Measurements from ENCODE around the gene LRRC25.
"Not testable (repeated sequence)": the region's sequence is repeated elsewhere in the genome, so short reads cannot be mapped to it uniquely, and the experiment has no call there.

LRRC25 gene

DNA sequence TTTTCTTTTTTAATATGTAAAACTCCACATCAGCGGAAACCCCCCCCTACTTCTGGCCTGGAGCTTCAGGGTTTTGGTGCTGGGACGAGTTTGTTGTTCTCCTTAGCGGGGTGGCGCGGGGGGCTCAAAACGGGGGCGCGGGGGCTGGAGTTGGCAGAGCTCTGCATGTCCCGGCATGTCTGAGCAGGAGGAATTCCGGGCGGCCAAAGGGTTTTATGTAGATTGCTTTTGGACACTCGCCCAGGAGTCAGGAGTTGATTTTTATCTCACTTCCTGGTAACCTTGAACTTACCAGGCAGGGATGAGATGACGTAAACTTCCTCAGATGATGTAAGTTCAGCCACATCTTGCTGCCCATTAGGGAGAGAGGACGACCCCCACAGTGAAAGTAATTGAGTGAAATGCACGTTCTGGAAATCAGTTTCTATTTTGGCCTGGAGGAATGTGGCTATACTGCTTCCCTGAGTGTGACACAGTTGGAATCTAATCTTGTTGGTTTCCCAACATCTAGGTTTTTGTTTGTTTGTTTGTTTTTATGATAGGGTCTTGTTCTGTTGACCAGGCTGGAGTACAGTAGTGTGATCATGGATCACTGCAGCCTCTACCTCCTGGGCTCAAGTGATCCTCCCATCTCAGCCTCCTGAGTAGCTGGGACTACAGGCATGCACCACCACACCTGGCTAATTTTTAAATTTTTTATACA lies 32.4 kb downstream of the LRRC25 start:
- ATAC-seq (replicated peaks; ENCODE audit: extremely low read depth, poor library complexity, severe bottlenecking), result no peak
- DNase-seq (ENCODE audit: low spot score in 2 of 2), result no peak

DNA sequence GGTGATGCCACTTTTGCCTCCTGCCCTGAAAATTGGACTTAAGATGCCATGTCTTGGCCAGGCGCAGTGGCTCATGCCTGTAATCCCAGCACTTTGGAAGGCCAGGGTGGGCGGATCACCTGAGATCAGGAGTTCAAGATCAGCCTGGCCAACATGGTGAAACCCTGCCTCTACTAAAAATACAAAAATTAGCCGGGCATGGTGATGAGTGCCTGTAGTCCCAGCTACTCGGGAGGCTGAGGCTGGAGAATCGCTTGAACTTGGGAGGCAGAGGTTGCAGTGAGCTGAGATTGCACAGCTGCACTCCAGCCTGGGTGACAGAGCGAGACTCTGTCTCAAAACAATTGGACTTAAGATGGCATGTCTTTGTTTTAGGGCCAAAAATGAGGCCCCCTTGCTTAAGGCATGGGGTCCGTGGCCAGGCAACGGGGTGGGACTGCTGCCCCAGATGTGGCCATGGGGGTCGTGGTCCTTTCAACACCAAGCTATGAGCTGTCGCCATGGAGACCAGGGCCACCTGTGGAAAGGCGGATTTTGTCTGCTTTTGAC lies 33.1 kb downstream of the LRRC25 start:
- not testable (repeated sequence) for H3K27ac Mint-ChIP-seq (ENCODE audit: low read depth); H3K9me3 Mint-ChIP-seq; DNase-seq (ENCODE audit: low spot score in 2 of 2); H3K4me3 Mint-ChIP-seq; ATAC-seq (replicated peaks; ENCODE audit: extremely low read depth, poor library complexity, severe bottlenecking); H3K4me1 Mint-ChIP-seq; H3K27me3 Mint-ChIP-seq
- H3K36me3 Mint-ChIP-seq (ENCODE audit: insufficient read depth), result peaks cover 28% of the 10 kb centered on the region

More for the DNA sequence above, 32.4 kb downstream of the LRRC25 start:
- H3K36me3 Mint-ChIP-seq (ENCODE audit: insufficient read depth), result peaks cover 22% of the 10 kb centered on the region
- H3K27me3 Mint-ChIP-seq, result no peaks in the 10 kb centered on the region
- H3K4me3 Mint-ChIP-seq, result no peak overlapping the region
- H3K27ac Mint-ChIP-seq (ENCODE audit: low read depth), result no peak overlapping the region
- no peaks in the 10 kb centered on the region for H3K9me3 Mint-ChIP-seq
- peaks cover 4% of the 10 kb centered on the region for H3K4me1 Mint-ChIP-seq

DNA sequence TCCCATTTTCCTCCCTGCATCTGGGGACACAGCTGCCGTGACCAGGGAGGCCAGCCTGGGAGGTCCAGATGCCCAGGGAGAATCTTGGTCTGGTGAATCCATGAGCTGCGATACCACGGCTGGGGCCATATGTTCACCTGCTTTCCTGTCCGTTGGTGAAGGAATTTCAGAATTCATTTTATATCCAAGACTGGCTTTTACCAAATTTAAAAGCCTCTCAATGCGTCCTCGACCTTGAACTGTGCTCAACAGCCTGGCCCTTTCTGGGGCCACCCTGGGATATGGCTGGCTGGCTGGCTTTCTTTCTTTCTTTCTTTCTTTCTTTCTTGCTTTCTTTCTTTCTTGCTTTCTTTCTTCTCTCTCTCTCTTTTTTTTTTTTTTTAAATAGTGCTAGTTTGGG lies 33.6 kb downstream of the LRRC25 start:
- Mint-ChIP-seq H3K4me3 (no peak overlapping the region), H3K4me1 (peaks cover 4% of the 10 kb centered on the region), H3K27me3 (no peaks in the 10 kb centered on the region), H3K36me3 (ENCODE audit: insufficient read depth) (peaks cover 31% of the 10 kb centered on the region), H3K27ac (ENCODE audit: low read depth) (no peak overlapping the region), H3K9me3 (no peaks in the 10 kb centered on the region)
- DNase-seq (ENCODE audit: low spot score in 2 of 2) (no peak), ATAC-seq (replicated peaks; ENCODE audit: extremely low read depth, poor library complexity, severe bottlenecking) (no peak)

DNA sequence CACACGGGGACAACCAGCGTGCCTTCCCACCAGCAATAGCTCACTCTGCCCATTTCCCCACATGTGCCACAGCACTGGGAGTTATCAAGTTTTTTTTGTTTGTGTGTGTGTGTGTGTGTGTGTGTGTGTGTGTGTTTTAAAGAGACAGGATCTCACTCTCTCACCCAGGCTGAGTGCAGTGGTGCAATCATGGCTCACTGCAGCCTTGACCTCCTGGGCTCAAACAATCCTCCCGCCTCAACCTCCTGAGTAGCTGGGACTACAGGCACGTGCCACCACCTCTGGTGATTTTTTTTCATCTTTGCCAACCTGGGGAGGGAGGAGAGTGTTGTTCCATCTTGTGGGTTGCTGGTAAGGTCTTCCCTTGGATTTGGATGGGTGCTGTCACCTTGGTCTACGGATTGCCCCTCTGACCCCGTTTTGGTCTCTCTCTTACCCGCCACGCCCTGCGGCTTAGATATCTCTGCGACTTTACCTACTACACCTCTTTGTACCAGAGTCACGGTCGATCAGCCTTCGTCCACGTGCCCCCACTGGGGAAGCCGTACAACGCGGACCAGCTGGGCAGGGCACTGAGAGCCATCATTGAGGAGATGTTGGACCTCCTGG lies 34.4 kb downstream of the LRRC25 start:
- H3K4me3 Mint-ChIP-seq, result no peak overlapping the region
- no peak overlapping the region for H3K27ac Mint-ChIP-seq (ENCODE audit: low read depth)
- ATAC-seq (replicated peaks; ENCODE audit: extremely low read depth, poor library complexity, severe bottlenecking) (no peak), DNase-seq (ENCODE audit: low spot score in 2 of 2) (no peak)
- peaks cover 38% of the 10 kb centered on the region for H3K36me3 Mint-ChIP-seq (ENCODE audit: insufficient read depth)
- no peaks in the 10 kb centered on the region for H3K9me3 Mint-ChIP-seq
- peaks cover 4% of the 10 kb centered on the region for H3K4me1 Mint-ChIP-seq
- H3K27me3 Mint-ChIP-seq, result no peaks in the 10 kb centered on the region

DNA sequence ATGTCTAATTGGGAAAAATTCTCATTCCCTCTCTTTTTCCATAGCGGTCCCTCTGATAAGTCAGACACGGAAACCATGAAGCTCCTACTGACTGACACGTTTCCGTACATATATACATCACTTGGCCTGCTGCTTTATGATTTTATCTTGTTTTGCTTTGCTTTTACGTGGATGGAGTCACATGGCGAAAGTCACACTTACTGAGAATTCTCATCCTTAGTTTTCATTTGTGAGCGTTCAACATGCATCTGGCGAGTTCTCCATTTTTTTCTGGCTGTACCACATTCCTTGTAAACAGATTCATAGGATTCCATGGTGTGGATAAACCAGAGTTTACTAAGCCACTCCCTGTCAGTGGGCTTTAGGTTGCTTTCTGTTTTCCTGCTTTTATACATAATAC lies 35.8 kb downstream of the LRRC25 start:
- DNase-seq (ENCODE audit: low spot score in 2 of 2), result no peak
- H3K27me3 Mint-ChIP-seq, result no peaks in the 10 kb centered on the region
- no peak overlapping the region for H3K27ac Mint-ChIP-seq (ENCODE audit: low read depth)
- H3K36me3 Mint-ChIP-seq (ENCODE audit: insufficient read depth), result peaks cover 40% of the 10 kb centered on the region
- no peak for ATAC-seq (replicated peaks; ENCODE audit: extremely low read depth, poor library complexity, severe bottlenecking)
- no peak overlapping the region for H3K4me3 Mint-ChIP-seq
- no peaks in the 10 kb centered on the region for H3K9me3 Mint-ChIP-seq
- no peaks in the 10 kb centered on the region for H3K4me1 Mint-ChIP-seq

DNA sequence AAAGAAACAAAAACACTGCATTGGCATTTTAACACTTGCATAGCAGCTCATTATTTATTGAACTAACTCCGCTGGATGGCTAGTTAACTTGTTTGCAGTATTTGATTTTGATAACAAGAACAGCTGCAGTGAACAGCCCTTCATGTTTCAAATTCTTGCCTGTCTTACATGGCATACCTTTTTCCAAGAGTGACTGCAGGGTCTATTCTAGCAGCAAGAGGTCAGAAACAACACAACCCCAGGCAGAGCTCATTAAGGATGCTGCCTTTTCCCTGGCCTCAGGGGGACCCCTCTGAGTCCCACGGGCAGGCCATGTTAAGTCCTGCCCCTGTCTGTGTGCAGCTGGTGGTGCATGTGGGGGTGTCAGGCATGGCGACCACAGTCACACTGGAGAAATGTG lies 40.4 kb downstream of the LRRC25 start:
- H3K9me3 Mint-ChIP-seq, result no peaks in the 10 kb centered on the region
- H3K36me3 Mint-ChIP-seq (ENCODE audit: insufficient read depth), result peaks cover 39% of the 10 kb centered on the region
- DNase-seq (ENCODE audit: low spot score in 2 of 2) (no peak), ATAC-seq (replicated peaks; ENCODE audit: extremely low read depth, poor library complexity, severe bottlenecking) (no peak)
- no peaks in the 10 kb centered on the region for H3K27me3 Mint-ChIP-seq
- H3K4me1 Mint-ChIP-seq, result peaks cover 7% of the 10 kb centered on the region
- H3K4me3 Mint-ChIP-seq, result no peak overlapping the region
- H3K27ac Mint-ChIP-seq (ENCODE audit: low read depth), result no peak overlapping the region

DNA sequence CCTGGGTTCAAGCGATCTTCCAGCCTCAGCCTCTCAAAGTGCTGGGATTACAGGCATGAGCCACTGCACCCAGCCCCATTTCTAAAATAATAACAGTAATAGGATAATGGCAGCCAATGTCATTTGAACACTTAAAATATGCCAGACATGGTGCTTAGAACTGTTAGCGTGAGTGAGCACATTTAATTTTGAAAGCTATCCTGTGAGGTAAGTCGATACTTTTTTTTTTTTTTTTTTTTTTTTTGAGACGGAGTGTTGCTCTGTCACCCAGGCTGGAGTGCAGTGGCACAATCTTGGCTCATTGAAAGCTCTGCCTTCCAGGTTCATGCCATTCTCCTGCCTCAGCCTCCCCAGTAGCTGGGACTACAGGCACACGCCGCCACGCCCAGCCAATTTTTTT lies 42.7 kb downstream of the LRRC25 start:
- H3K4me1 Mint-ChIP-seq; H3K9me3 Mint-ChIP-seq; H3K4me3 Mint-ChIP-seq; ATAC-seq (replicated peaks; ENCODE audit: extremely low read depth, poor library complexity, severe bottlenecking); DNase-seq (ENCODE audit: low spot score in 2 of 2); H3K27ac Mint-ChIP-seq (ENCODE audit: low read depth); H3K27me3 Mint-ChIP-seq: not testable (repeated sequence)
- peaks cover 42% of the 10 kb centered on the region for H3K36me3 Mint-ChIP-seq (ENCODE audit: insufficient read depth)

DNA sequence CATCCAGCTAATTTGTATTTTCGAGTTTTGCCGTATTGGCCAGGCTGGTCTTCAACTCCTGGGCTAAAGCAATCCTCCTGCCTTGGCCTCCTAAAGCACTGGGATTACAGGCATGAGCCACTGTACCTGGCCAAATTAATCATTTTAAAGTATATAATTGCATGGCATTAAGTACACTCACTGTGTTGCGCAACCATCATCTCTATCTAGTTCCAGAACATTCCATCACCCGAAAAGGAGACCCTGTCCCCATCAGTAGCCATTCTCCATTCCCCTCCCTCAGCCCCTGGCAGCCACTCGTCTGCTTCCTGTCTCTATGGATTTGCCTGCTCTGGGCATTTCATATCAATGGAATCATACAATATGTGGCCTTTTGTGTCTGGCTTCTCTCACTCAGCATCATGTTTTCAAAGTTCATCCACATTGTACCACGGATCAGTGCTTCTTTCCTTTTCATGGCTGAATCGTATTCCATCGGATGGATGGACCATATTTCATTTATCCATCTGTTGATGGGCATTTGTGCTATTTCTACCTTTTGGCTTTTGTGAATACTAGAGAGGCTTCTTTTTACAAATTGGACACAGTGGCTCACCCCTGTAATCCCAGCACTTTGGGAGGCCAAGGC lies 43.9 kb downstream of the LRRC25 start:
- peaks cover 7% of the 10 kb centered on the region for H3K4me1 Mint-ChIP-seq
- peaks cover 38% of the 10 kb centered on the region for H3K36me3 Mint-ChIP-seq (ENCODE audit: insufficient read depth)
- H3K27me3 Mint-ChIP-seq, result no peaks in the 10 kb centered on the region
- DNase-seq (ENCODE audit: low spot score in 2 of 2) (no peak), ATAC-seq (replicated peaks; ENCODE audit: extremely low read depth, poor library complexity, severe bottlenecking) (no peak)
- H3K9me3 Mint-ChIP-seq, result no peaks in the 10 kb centered on the region
- no peak overlapping the region for H3K27ac Mint-ChIP-seq (ENCODE audit: low read depth)
- no peak overlapping the region for H3K4me3 Mint-ChIP-seq

DNA sequence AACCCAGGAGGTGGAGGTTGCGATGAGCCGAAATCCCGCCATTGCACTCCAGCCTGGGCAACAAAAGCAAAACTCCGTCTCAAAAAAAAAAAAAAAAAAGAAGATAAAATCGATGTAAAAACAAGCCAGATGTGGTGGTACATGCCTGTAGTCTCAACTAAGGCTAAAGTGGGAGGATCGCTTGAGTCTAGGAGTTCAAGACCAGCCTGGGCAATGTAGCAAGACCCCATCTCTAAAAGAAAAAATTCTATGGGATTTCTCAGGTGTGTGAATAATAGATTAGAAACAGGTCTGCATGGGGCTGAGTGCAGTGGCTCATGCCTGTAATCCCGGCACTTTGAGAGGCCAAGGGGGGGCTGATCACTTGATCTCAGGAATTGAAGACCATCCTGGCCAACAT lies 45.9 kb downstream of the LRRC25 start:
- ATAC-seq (replicated peaks; ENCODE audit: extremely low read depth, poor library complexity, severe bottlenecking), result no peak
- peaks cover 34% of the 10 kb centered on the region for H3K36me3 Mint-ChIP-seq (ENCODE audit: insufficient read depth)
- H3K4me3 Mint-ChIP-seq, result no peak overlapping the region
- no peaks in the 10 kb centered on the region for H3K9me3 Mint-ChIP-seq
- no peak overlapping the region for H3K27ac Mint-ChIP-seq (ENCODE audit: low read depth)
- H3K27me3 Mint-ChIP-seq, result no peaks in the 10 kb centered on the region
- peaks cover 17% of the 10 kb centered on the region for H3K4me1 Mint-ChIP-seq
- no peak for DNase-seq (ENCODE audit: low spot score in 2 of 2)

DNA sequence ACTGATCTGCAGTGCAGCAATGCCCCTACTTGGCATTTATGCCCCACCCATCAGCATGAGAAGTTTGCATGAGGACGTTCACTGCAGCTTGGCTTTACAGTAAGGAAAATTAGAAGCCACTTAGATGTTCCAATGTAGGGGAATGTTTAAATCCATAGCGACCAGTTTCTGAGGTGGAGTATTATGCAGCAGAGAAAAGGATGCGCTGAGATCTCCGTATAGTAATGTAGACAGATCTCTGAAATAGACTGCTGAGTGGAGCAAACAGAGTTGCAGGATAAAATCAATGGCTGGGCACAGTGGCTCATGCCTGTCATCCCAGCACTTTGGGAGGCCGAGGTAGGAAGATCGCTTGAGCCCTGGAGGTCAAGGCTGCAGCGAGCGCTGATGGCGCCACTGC lies 46.9 kb downstream of the LRRC25 start:
- H3K9me3 Mint-ChIP-seq, result no peaks in the 10 kb centered on the region
- ATAC-seq (replicated peaks; ENCODE audit: extremely low read depth, poor library complexity, severe bottlenecking) (no peak), DNase-seq (ENCODE audit: low spot score in 2 of 2) (no peak)
- H3K4me1 Mint-ChIP-seq, result peaks cover 23% of the 10 kb centered on the region
- no peak overlapping the region for H3K4me3 Mint-ChIP-seq
- peaks cover 29% of the 10 kb centered on the region for H3K36me3 Mint-ChIP-seq (ENCODE audit: insufficient read depth)
- H3K27me3 Mint-ChIP-seq, result no peaks in the 10 kb centered on the region
- no peak overlapping the region for H3K27ac Mint-ChIP-seq (ENCODE audit: low read depth)

DNA sequence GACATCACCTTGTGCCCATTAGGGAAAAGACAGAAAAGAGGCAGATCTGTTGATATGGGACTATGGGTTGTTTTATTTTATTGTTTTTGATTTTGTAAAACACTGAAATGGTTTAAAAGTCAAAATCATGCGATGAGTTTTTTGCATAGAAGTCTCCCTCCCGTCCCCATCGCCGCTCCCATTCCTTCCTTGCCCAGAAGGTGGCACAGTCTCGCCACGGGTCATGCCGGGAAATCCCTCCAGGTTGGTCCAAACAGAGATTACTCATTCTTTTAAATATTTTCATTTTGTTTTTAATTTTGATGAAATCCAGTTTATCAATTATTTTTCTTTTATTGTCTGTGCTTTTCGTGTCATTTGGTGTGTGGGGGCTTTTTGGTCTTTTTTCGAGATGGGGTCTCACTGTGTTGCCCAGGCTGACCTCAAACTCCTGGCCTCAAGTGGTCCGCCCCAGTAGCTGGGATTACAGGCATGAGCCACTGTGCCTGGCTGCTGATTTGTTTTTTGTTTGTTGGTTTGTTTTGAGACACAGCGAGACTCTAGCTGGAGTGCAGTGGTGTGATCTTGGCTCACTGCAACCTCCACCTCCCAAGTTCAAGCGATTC lies 47.8 kb downstream of the LRRC25 start:
- Mint-ChIP-seq H3K27ac (ENCODE audit: low read depth) (no peak overlapping the region), H3K36me3 (ENCODE audit: insufficient read depth) (peaks cover 29% of the 10 kb centered on the region), H3K4me3 (no peak overlapping the region), H3K9me3 (no peaks in the 10 kb centered on the region), H3K27me3 (no peaks in the 10 kb centered on the region), H3K4me1 (peaks cover 23% of the 10 kb centered on the region)
- ATAC-seq (replicated peaks; ENCODE audit: extremely low read depth, poor library complexity, severe bottlenecking) (no peak), DNase-seq (ENCODE audit: low spot score in 2 of 2) (no peak)

DNA sequence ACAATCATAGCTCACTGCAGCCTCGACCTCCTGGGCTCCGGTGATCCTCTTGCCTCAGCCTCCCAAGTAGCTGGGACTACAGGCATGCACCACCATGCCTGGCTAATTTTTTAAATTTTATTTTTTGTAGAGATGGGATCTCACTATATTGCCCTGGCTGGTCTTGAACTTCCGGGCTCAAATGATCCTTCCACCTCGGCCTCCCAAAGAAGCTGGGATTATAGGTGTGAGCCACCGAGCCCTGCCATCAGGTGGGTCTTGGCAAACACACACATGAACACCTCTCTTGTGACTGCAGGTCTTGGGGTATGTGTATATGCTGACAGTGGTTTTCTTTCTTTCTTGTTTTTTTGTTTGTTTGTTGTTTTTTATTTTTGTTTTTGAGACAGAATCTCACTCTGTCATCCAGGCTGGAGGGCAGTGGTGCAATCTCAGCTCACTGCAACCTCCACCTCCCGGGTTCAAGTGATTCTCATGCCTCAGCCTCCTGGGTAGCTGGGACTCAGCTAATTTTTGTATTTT lies 48.5 kb downstream of the LRRC25 start:
- peaks cover 34% of the 10 kb centered on the region for H3K36me3 Mint-ChIP-seq (ENCODE audit: insufficient read depth)
- not testable (repeated sequence) for H3K27ac Mint-ChIP-seq (ENCODE audit: low read depth); H3K4me3 Mint-ChIP-seq; H3K9me3 Mint-ChIP-seq; DNase-seq (ENCODE audit: low spot score in 2 of 2); ATAC-seq (replicated peaks; ENCODE audit: extremely low read depth, poor library complexity, severe bottlenecking); H3K27me3 Mint-ChIP-seq
- peaks cover 23% of the 10 kb centered on the region for H3K4me1 Mint-ChIP-seq

Data from central memory CD8-positive, alpha-beta T cell (primary cell).